ENCODE measurements around the gene P3H1.
"Not testable (repeated sequence)": the region's sequence is repeated elsewhere in the genome, so short reads cannot be mapped to it uniquely, and the experiment has no call there.

The P3H1 gene, protein sequence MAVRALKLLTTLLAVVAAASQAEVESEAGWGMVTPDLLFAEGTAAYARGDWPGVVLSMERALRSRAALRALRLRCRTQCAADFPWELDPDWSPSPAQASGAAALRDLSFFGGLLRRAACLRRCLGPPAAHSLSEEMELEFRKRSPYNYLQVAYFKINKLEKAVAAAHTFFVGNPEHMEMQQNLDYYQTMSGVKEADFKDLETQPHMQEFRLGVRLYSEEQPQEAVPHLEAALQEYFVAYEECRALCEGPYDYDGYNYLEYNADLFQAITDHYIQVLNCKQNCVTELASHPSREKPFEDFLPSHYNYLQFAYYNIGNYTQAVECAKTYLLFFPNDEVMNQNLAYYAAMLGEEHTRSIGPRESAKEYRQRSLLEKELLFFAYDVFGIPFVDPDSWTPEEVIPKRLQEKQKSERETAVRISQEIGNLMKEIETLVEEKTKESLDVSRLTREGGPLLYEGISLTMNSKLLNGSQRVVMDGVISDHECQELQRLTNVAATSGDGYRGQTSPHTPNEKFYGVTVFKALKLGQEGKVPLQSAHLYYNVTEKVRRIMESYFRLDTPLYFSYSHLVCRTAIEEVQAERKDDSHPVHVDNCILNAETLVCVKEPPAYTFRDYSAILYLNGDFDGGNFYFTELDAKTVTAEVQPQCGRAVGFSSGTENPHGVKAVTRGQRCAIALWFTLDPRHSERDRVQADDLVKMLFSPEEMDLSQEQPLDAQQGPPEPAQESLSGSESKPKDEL

DNA sequence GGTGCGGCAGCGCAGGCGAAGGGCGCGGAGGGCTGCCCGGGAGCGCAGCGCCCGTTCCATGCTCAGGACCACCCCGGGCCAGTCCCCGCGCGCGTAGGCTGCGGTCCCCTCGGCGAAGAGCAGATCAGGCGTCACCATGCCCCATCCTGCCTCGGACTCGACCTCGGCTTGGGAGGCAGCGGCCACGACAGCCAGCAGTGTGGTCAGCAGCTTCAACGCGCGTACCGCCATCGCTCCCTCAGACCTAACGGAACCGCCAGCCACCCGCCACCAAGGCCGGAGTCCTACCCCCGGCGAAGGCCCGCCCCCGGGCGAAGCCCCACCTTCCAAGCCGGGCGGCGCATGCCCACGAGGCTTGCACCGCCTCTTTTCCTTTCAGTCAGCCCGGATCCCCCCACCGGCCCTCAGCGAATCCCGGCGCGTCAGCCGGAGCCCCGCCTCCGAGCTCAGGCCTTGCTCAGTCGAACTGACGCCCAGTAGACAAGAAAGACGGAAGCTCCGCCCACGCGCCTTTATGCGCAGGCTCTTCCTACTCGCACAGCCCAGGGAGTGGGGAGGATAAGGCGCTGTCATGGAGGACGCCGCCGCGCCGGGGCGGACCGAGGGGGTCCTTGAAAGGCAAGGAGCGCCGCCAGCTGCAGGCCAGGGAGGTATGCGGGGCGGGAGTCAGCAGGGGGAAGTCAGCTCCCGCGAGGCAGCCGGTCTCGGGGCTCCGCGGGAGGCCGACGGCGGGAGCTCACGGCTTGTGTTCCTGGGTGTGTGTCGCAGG lies at the start of gene P3H1, which contains the start of gene C1orf50:
Gene P3H1, minus strand, starts transcription at position 288 of the 769 bp plus-strand sequence. Its CDS starts 57 bp downstream, at position 231.
Gene C1orf50, plus strand, starts transcription at position 509 of the 769 bp plus-strand sequence. Its CDS starts 63 bp downstream, at position 572.
- intact Hi-C loops (cut with DNase I) = loop anchor here (5.0 to 10.0 kb wide), 3 partner anchors 50 to 85 kb away; partner anchors contain the start of genes ERMAP, SVBP, YBX1 and ZNF691
- peak; percentile 99 to 100 (median 100) for DNase-seq

DNA sequence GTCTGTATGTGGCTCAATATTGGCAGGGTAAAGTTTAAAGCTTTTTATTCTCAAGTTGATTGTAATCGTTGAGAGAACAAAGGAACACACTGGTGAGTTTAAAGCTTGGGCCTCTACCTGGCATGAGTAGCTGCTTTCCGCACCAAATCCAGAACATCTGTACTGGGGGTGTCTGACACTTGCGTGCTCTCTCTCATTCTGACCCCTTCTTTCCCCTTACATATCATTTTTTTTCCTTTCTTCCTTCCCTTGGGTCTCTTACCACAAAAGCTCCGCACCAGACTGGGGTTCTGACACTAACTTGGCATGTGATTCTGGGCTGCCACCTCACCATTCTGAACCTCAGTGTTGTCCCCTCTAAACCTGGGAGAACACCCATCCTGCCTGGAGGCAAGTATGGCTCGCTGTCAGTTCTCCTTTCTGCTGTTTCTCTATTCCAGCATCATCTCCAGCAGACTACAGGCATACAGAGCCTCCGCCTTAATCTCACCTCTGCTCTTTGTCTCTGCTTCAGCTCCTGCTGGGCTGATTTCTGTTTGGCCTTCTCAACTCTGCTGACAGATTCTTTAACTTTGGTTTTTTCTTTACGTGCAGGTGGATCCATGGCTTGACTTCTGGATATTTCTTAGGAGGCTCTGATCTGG lies 49.2 kb upstream of the P3H1 start:
- DNase-seq = peak in 10 of 42 donors; percentile 6 to 43 (median 14)
- intact Hi-C loops (cut with DNase I) = loop anchor here (5.0 kb wide), 1 partner anchor 49 kb away; the partner anchor contains the start of genes C1orf50 and P3H1

DNA sequence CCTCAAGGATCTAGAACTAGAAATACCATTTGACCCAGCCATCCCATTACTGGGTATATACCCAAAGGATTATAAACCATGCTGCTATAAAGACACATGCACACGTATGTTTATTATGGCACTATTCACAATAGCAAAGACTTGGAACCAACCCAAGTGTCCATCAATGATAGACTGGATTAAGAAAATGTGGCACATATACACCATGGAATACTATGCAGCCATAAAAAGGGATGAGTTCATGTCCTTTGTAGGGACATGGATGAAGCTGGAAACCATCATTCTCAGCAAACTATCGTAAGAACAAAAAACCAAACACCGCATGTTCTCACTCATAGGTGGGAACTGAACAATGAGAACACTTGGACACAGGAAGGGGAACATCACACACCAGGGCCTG lies 48.0 kb upstream of the P3H1 start:
- not testable (repeated sequence) for DNase-seq
- intact Hi-C loops (cut with DNase I) = loop anchor here (5.0 kb wide), 1 partner anchor 48 kb away; the partner anchor contains the start of genes C1orf50 and P3H1

DNA sequence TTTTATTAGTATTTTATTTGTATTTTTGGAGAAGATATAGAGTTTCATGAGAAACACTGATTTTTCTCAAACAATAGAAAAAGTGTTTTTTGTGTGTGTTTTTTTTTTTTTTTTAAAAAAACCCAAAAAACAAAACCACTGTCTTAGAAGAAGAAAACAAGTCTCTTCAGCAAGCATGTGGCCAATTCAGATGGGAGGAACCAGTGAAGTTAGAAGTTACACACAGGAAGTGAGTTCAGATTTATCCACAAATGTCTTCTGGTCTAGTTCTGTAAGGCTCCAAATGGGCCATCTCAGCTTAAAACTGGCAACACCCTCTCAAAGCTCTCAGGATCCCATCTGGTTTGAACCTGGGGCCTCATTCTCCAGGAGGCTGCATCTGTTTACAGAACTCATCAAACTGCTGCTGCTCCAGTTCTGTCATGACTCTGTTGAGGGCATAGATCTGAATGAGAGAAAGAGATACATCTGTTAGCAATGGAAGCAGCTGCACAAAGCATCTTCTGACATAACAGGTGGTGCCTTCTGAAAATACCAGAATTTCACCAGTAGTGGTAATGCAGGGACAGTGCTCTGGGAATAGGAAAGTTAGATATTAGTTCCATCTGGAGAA lies 40.3 kb upstream of the P3H1 start:
- intact Hi-C loops (cut with DNase I) = no loop called here
- no peak for DNase-seq

DNA sequence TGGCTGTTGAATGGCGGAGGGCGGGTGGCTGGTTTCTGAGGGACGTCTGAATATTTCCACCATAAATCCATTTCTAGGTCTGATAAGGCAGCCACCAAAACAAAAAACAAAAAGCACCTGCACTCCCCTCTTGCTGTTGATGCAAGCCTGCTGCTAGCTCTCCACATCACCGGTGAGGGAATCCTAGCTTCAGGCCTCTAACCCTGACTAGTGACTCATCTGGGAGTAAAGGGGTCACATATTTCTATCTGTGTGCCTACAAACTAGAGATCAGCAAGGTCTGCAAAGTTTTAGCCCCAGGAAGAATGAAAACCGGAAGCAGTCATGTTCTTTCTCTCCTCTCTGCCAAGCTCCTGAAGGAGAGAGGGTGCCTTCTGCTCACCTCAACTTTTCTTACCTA lies 39.8 kb upstream of the P3H1 start:
- intact Hi-C loops (cut with DNase I) = no loop called here
- no peak for DNase-seq

DNA sequence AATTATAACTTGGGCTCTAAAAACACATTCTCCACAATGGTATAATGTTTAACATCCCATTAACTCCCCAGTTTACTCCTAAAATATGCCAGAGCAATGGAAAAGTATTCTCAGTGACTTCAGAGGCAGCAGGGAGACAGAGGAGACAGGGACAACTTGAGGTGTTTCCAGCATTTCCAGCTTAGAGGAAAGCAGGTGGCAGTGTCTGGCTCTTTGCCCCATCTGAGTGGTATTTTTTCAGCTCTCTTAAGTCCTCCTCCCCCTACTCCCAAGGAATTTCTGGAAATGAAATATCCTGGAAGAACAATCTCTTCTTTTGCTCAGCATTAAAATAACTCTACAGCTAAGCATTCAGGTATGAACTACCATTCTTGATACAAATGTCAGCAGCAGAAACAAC lies 39.3 kb upstream of the P3H1 start:
- intact Hi-C loops (cut with DNase I) = no loop called here
- DNase-seq = no peak

DNA sequence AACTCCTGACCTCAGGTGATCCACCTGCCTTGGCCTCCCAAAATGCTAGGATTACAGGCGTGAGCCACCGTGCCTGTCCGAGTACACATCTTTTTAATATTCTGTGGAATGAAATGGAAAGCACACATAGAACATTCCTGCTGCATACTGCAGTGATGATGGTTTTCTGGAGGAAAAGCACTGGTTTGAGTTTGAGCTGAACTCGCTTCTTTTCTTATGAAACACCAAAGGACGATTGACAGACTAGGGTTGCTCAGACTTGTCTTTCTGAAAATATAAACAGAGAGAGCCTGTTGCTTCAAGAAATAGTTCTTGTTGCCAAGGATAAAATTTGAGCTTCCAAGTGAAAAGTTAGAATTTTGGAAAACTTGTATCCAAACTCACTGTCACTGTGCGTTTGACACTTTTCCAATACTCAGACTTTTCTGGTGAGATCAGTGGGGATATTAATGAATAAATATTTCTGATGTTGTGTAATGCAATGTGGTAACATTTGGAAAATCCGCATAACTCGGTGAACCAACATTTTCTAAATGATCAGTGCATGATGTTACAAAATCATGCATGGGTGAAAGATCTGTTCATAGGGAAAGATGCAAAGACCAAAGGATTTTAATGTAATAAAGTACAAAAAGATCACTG lies 35.1 kb upstream of the P3H1 start:
- intact Hi-C loops (cut with DNase I) = no loop called here
- no peak for DNase-seq

DNA sequence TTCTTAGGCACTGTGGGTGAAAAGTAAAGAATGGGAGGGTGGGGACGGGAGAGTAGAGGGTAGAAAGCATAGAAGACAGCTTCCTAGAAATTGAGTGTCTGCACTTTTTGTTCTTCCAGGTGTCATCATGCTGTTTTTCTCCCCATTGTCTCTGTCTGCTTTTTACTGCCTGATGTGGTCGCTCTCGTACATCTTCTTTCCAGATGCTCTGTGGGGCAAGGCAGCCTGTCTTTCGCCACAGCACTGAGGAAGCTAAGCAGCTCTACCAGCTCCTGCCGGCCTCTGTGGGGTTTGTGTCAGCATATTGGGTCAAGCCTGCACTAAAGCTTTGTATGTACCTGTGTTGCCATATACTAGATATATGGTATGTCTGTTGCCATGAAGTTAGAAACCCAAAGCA lies 31.2 kb upstream of the P3H1 start:
- DNase-seq = peak in 2 of 42 donors; percentile 25 to 42
- intact Hi-C loops (cut with DNase I) = no loop called here

DNA sequence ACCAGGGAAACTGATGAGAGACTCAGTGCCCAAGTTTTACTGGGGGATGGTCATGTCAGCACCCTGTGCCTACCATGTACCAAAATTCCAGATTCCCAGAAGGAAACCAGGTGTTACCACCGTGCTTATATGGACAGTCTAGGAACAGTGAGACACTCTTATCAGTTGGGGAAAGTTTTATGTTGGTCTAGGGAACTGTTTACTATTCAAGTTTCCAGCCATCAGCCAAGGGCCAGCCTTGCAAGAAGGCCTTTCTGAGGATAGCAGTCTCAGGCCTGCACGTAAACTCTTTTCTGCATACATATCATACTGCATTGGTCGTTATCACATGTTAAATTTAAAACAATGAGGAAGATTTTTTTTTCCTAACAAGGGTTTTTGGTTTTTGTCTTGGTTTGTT lies 30.6 kb upstream of the P3H1 start:
- intact Hi-C loops (cut with DNase I) = no loop called here
- DNase-seq = no peak

DNA sequence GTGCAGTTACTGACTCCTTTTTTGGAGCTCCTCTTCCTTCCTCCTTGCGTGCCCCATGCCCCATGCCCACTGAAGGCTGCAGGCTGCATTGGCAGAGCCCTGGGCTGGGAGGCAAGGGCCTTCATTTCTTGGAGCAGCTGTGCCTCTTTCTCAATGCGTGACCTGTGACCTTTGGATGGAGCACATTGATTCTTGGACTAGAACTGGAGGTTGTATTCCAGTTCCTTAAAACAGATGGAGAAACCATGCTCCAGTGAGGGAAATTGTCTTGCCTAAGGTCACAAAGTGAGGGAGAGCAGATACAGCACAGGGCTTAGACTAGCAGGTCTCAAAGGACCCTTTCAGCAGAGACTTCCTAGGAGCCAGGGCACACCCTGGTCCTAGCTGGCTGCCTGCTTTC lies 27.0 kb upstream of the P3H1 start:
- DNase-seq = no peak
- intact Hi-C loops (cut with DNase I) = no loop called here

DNA sequence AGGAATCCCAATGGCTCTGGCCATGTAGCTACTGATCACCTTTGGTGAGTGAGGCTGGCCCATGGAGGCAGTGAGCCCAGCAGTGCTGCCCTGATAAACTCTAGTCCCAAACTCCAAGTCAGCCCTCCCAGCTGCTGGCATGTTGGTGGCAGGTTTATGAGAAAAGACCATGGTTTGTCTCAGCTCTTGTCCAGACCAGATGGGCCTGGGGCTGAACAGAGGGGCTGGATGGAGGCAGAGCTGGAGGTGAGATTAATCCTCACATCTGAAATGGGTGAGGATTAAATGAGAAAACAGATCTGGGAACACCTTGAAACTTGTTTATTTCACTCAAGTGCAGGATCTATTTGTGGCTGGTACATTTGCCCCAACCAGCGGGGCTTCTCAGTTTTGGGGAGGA lies 21.2 kb upstream of the P3H1 start:
- intact Hi-C loops (cut with DNase I) = no loop called here
- DNase-seq = no peak

DNA sequence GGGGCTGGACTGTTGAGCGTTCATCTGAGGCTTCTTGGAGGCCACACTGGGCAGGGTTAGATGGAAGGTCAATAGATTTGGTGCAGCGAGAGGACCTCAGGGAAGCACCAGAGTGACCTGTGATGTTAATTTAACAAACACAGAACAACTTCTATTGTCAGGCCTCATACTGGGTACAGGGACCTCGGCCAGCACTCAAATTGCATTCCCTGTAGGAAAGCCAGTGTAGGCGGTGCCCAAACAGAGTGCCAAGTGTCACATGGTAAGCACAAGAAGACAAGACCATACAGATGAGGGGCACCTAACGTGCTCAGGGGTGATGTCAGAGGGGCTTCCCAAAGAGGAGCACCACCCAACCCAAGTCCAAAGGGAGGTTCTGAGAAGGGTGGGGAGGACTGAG lies 19.3 kb upstream of the P3H1 start:
- DNase-seq = no peak
- intact Hi-C loops (cut with DNase I) = no loop called here

DNA sequence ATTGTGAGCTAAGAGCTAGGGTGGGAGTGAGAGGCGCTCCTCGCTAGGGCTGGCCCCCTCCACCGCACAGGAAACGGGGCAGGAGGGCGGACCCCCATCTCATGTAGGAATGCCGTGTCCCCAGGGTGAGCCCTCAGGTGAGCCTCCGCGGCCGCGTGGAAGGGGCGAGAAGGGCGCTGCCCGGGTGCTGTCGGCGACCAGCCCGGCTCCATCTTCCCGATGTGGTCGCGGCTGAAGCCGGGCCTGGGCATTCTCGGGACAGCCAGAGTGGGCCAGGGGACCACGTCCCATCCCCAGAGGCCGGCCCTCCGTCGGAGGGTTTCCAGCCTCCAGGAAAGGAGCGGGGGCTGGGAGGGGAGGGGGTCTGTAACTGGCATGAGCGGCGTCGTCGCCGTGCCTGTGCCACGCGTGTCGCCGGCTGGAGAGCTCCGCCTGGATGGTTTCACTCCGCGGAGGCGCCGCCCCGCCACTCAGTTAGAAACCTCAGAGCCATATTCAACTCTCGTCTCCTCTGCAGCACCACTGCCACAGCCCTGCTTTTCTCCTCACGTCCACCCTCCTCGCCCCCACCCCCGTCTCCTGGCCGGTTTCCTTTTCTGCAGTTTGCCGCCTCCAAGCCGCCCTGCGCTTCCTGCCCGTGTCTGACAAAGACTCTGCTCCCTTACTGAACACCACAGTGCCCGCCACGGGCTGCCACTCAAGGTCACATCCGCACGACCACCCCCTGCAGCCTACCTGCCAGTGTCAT lies 18.3 kb upstream of the P3H1 start, which contains the start of gene TMEM269:
Gene TMEM269, plus strand, starts transcription at position 46 of the 748 bp plus-strand sequence. CDS start 4,903 bp downstream, outside the sequence.
- DNase-seq = peak in 37 of 42 donors; percentile 15 to 70 (median 40)
- intact Hi-C loops (cut with DNase I) = no loop called here

DNA sequence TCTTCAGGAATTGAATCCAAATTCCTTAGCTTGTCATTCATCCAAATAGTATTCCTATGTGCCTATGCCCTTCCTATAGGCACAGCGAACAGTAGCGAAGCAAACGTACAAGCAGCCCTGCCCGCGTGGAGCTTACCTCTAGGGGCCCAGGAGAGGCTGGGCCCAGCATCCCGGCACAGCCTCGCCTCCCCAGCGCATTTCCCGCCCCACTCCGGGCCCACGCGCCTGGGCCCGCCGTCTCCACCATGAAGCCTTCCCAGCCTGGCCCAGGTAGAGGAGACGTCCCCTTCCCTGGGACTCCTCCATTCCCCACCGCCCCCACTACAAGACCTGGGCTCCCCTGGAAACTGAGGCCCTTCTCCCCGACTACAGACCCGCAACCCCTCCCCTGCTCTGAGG lies 17.7 kb upstream of the P3H1 start:
- no peak for DNase-seq
- intact Hi-C loops (cut with DNase I) = no loop called here

DNA sequence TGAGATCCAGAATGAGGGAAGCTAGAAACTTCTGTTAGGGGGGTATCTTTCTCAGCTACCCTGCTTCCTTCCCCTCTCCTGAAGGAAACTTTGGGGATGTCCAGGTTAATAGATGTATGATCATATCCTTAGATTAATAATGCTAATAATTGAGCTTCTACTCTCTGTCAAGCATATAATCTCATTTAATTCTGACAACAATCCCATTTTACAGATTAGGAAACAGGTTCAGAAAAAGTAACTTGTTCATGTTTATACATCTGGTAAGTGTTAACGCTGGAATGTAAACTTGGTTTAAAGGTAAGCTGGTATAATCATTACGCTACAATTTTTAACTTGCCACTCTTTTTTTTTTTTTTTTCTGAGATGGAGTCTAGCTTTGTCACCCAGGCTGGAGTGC lies 16.3 kb upstream of the P3H1 start:
- DNase-seq = no peak
- intact Hi-C loops (cut with DNase I) = no loop called here

DNA sequence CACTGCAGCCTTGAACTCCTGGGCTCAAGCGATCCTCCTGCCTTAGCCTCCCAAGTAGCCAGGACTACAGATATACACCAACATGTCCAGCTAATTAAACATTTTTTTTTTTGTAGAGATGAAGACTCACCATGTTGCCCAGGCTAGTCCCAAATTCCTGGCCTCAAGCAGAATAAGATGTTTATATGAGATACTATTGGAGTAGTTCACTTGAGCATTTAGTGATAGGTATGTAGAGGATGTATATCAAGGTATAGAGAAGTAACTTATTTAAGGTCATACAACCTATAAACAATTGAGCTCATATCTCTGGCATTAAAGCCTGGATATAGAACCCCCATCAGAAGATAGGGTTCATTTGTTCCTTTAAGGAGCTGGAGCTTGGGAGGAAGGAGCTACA lies 13.3 kb upstream of the P3H1 start:
- DNase-seq = no peak
- intact Hi-C loops (cut with DNase I) = no loop called here

DNA sequence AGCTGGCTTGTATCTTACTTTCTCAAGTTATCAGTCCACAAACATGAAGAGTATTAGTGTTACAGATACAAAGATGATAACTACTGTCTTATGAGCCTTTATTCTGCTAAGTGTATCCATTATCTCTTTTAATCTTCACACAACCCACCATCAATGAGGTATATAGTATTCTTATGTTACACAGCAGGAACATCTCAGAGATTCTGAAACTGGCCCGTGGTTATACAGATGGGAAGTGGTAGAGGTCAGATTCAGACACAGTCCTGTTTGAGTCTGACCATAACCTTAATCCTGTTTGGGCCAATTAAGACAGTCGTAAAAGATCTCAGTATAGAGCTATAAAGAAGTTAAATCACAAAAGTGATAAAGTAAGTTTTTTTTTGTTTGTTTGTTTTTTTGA lies 12.9 kb upstream of the P3H1 start:
- DNase-seq = no peak
- intact Hi-C loops (cut with DNase I) = loop anchor here (5.0 to 10.0 kb wide), 2 partner anchors 145 to 293 kb away; no protein-coding TSS in a partner anchor

Data from head of caudate nucleus (tissue), 42 donors.